Measurements from ENCODE around the gene ERC1. TPM values are rescaled to one million over a fixed set of nuclear protein-coding genes. Genes with fewer than 3 reads are reported as not detected.

Gene ERC1
- total and polyA plus RNA-seq, 9 of the 15 experiments (the other 6 are each of a cell fraction or from before 2014, with no cell fraction given), result 0.74 to 11.8 (median 4.8) TPM

GRCh38 chr12:1293901-1294300, 302.9 kb downstream of the ERC1 start (continued):
- TF ChIP-seq, protein P1, sequence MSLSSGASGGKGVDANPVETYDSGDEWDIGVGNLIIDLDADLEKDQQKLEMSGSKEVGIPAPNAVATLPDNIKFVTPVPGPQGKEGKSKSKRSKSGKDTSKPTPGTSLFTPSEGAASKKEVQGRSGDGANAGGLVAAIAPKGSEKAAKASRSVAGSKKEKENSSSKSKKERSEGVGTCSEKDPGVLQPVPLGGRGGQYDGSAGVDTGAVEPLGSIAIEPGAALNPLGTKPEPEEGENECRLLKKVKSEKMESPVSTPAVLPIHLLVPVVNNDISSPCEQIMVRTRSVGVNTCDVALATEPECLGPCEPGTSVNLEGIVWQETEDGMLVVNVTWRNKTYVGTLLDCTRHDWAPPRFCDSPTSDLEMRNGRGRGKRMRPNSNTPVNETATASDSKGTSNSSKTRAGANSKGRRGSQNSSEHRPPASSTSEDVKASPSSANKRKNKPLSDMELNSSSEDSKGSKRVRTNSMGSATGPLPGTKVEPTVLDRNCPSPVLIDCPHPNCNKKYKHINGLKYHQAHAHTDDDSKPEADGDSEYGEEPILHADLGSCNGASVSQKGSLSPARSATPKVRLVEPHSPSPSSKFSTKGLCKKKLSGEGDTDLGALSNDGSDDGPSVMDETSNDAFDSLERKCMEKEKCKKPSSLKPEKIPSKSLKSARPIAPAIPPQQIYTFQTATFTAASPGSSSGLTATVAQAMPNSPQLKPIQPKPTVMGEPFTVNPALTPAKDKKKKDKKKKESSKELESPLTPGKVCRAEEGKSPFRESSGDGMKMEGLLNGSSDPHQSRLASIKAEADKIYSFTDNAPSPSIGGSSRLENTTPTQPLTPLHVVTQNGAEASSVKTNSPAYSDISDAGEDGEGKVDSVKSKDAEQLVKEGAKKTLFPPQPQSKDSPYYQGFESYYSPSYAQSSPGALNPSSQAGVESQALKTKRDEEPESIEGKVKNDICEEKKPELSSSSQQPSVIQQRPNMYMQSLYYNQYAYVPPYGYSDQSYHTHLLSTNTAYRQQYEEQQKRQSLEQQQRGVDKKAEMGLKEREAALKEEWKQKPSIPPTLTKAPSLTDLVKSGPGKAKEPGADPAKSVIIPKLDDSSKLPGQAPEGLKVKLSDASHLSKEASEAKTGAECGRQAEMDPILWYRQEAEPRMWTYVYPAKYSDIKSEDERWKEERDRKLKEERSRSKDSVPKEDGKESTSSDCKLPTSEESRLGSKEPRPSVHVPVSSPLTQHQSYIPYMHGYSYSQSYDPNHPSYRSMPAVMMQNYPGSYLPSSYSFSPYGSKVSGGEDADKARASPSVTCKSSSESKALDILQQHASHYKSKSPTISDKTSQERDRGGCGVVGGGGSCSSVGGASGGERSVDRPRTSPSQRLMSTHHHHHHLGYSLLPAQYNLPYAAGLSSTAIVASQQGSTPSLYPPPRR (CRISPR knock-in tag; IDR thresholded peaks at IDR 0.05; ENCODE audit: borderline replicate concordance), result no peak
- no peak for TF ChIP-seq NR3C1 (CRISPR knock-in tag; IDR thresholded peaks at IDR 0.05)
- no peak for TF ChIP-seq ZEB2 (IDR thresholded peaks at IDR 0.05)
- TF ChIP-seq ZNF707 (CRISPR knock-in tag; conservative IDR thresholded peaks at IDR 0.05), result no peak

- DNase-seq (ENCODE audit: extremely low read depth in 1 of 4, low spot score in 3 of 4) (no peak), ATAC-seq (no peak), FAIRE-seq (no peak)
- in situ Hi-C loops (cut with MboI), result loop anchor here (25.0 kb wide), 1 partner anchor 290 kb away; the partner anchor contains the start of gene FBXL14
- intact Hi-C loops (cut with micrococcal nuclease), result no loop called here
- WGBS (ENCODE audit: insufficient coverage, low coverage, missing lambda C conversion rate), result 58% methylated on average over 2 of the region's 3 CpGs
- no TSS peak for BruUV-seq (replicated peaks)
- Histone ChIP-seq H3K9me1 (ENCODE audit: control insufficient read depth, insufficient read depth, low read length) (no peaks in the 10 kb centered on the region), H3K27ac (ENCODE audit: extremely low read depth, low read depth, low read length) (no peak overlapping the region), H2AFZ (ENCODE audit: low read depth, low read length) (no peak overlapping the region), H4K20me1 (replicated peaks; ENCODE audit: control insufficient read depth, insufficient read depth, low read length) (no peaks in the 10 kb centered on the region), H3K27me3 (ENCODE audit: control insufficient read depth in 2 of 2, insufficient read depth in 2 of 2, low read length in 2 of 2) (no peaks in the 10 kb centered on the region), H3K79me2 (ENCODE audit: control insufficient read depth, insufficient read depth, low read length) (no peaks in the 10 kb centered on the region), H3K9me3 (replicated peaks; ENCODE audit: control insufficient read depth, insufficient read depth, low read depth, low read length) (peaks cover 1% of the 10 kb centered on the region; the same call in 1 of the 2 replicates), H3K36me3 (ENCODE audit: control insufficient read depth, insufficient read depth, low read length) (no peaks in the 10 kb centered on the region; the same call in 2 of the 3 replicates), H3K4me2 (ENCODE audit: insufficient read depth, low read length) (no peak overlapping the region), H3K9ac (ENCODE audit: insufficient read depth in 1 of 2, low read depth in 2 of 2, low read length in 2 of 2) (no peak overlapping the region), H3K4me3 (no peak overlapping the region), H3K4me1 (replicated peaks in 1 of 2; ENCODE audit: control insufficient read depth in 2 of 2, insufficient read depth in 2 of 2, low read length in 2 of 2) (no peaks in the 10 kb centered on the region)
- ChIA-PET POLR2A (interaction anchor here (0.7 kb wide), 1 partner anchor 28 kb away, joined by 4 read pairs; no protein-coding TSS in a partner anchor), CTCF (ENCODE audit: low intra/inter-chr PET ratio) (no interaction called here)
- TF ChIP-seq SRSF7 (optimal IDR thresholded peaks at IDR 0.05; ENCODE audit: low read depth, low read length) (no peak), PPARD (CRISPR knock-in tag; IDR thresholded peaks at IDR 0.05) (no peak), PTBP1 (IDR thresholded peaks at IDR 0.05; ENCODE audit: low read depth, low read length) (no peak), NFE2 (IDR thresholded peaks at IDR 0.05; ENCODE audit: low read depth) (no peak), ZNF444 (CRISPR knock-in tag; IDR thresholded peaks at IDR 0.05) (no peak), ZNF280A (IDR thresholded peaks at IDR 0.05; ENCODE audit: low read depth, partially characterized antibody) (no peak), CTBP1 (IDR thresholded peaks at IDR 0.05; ENCODE audit: borderline replicate concordance) (no peak), ELK3 (CRISPR knock-in tag; IDR thresholded peaks at IDR 0.05) (no peak), BRF1 (IDR thresholded peaks at IDR 0.05; ENCODE audit: borderline replicate concordance, extremely low read depth, insufficient read length) (no peak), NEUROD1 (IDR thresholded peaks at IDR 0.05; ENCODE audit: borderline replicate concordance, low read depth, low read length, partially characterized antibody) (no peak), NFRKB (IDR thresholded peaks at IDR 0.05; ENCODE audit: low read depth) (no peak)
Observed at GRCh38 chr12:1297206-1297605, 306.2 kb downstream of the ERC1 start.

Measured in K562 (cell line).